Liver (tissue), 3 donors: ENCODE measurements around the gene HEATR5B.

Source experiments
- CTCF ChIP-seq: fragments of 150-350 bp; IDR thresholded peaks from 2 replicates; pipeline ENCODE4 v1.5.1; 2017; ENCODE audit warnings: improper control_type of control experiment, low read depth, low read length; ENCODE audit not compliant: missing input control
- EGR1 ChIP-seq, 2 donors: IDR thresholded peaks; 2 replicates each; pipeline ENCODE4 v1.6.1; 2016 to 2018; ENCODE audit warnings: antibody characterized with exemption in 2 of 2, low read depth in 2 of 2
- GABPA ChIP-seq, 2 donors: IDR thresholded peaks in 1 of 2; conservative IDR thresholded peaks in 1 of 2; 2 replicates each; pipeline ENCODE4 v1.6.1; 2016; ENCODE audit warnings: antibody characterized with exemption in 2 of 2, mild to moderate bottlenecking in 1 of 2, moderate library complexity in 1 of 2
- RAD21 ChIP-seq, 2 donors: IDR thresholded peaks; 2 replicates each; pipeline ENCODE4 v1.6.1; 2016; ENCODE audit warnings: antibody characterized with exemption in 2 of 2, mild to moderate bottlenecking in 2 of 2
- SP1 ChIP-seq: IDR thresholded peaks from 2 replicates; pipeline ENCODE4 v1.6.1; 2018; ENCODE audit warnings: antibody characterized with exemption, mild to moderate bottlenecking
- TF ChIP-seq, protein P1 (sequence below): IDR thresholded peaks from 2 replicates; pipeline ENCODE4 v1.6.1; 2016; ENCODE audit warnings: antibody characterized with exemption
- TF ChIP-seq, protein P2 (sequence below): IDR thresholded peaks from 2 replicates; pipeline ENCODE4 v1.6.1; 2016; ENCODE audit warnings: antibody characterized with exemption, mild to moderate bottlenecking
- TF ChIP-seq, protein P3 (sequence below): IDR thresholded peaks from 2 replicates; pipeline ENCODE4 v1.6.1; 2016; ENCODE audit warnings: antibody characterized with exemption
- TF ChIP-seq, protein P4 (sequence below): IDR thresholded peaks from 2 replicates; pipeline ENCODE4 v1.6.1; 2016; ENCODE audit warnings: antibody characterized with exemption
- donor health status: healthy.
- donor health status: healthy.

DNA sequence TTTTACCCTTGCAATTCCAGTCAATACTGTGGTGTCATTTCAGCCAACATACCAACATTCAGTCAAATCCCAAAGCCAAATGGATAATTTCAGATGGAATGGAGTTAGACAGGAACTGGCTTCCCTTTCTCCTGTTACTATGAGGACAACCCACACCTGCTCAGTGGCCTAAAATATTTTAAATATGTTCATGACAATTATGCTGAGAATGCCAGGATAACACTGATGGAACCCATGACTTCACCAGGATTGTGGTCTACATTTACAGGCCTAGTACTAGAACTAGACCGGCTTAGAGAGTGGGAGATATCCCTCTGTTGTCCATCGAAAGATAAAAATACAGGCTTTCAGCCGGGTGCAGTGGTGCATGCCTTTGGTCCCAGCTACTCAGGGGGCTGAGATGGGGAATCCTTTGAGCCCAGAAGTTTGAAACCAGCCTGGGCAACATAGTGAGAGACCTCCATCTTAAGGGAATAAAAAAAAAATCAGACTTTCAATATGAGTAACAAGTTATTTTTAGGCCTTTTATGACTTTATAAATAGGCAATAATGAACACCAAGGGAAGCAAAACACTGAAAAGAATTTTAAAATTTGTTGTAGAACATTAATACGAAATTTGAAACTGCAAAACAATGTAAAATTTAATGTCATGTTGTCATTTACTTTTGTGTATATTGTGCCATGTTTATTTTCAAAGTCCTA lies 14.4 kb upstream of the HEATR5B start:
- TF ChIP-seq CTCF (no peak), RAD21 (IDR thresholded peaks at IDR 0.05) (no peak), SP1 (no peak), GABPA (IDR thresholded peaks at IDR 0.05 in 1 of 2, conservative IDR thresholded peaks at IDR 0.05 in 1 of 2) (no peak), EGR1 (IDR thresholded peaks at IDR 0.05; ENCODE audit: low read depth in 2 of 2) (no peak)
- TF ChIP-seq, protein P1, sequence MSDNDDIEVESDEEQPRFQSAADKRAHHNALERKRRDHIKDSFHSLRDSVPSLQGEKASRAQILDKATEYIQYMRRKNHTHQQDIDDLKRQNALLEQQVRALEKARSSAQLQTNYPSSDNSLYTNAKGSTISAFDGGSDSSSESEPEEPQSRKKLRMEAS = no peak
- TF ChIP-seq, protein P2, sequence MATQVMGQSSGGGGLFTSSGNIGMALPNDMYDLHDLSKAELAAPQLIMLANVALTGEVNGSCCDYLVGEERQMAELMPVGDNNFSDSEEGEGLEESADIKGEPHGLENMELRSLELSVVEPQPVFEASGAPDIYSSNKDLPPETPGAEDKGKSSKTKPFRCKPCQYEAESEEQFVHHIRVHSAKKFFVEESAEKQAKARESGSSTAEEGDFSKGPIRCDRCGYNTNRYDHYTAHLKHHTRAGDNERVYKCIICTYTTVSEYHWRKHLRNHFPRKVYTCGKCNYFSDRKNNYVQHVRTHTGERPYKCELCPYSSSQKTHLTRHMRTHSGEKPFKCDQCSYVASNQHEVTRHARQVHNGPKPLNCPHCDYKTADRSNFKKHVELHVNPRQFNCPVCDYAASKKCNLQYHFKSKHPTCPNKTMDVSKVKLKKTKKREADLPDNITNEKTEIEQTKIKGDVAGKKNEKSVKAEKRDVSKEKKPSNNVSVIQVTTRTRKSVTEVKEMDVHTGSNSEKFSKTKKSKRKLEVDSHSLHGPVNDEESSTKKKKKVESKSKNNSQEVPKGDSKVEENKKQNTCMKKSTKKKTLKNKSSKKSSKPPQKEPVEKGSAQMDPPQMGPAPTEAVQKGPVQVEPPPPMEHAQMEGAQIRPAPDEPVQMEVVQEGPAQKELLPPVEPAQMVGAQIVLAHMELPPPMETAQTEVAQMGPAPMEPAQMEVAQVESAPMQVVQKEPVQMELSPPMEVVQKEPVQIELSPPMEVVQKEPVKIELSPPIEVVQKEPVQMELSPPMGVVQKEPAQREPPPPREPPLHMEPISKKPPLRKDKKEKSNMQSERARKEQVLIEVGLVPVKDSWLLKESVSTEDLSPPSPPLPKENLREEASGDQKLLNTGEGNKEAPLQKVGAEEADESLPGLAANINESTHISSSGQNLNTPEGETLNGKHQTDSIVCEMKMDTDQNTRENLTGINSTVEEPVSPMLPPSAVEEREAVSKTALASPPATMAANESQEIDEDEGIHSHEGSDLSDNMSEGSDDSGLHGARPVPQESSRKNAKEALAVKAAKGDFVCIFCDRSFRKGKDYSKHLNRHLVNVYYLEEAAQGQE = no peak
- TF ChIP-seq, protein P3, sequence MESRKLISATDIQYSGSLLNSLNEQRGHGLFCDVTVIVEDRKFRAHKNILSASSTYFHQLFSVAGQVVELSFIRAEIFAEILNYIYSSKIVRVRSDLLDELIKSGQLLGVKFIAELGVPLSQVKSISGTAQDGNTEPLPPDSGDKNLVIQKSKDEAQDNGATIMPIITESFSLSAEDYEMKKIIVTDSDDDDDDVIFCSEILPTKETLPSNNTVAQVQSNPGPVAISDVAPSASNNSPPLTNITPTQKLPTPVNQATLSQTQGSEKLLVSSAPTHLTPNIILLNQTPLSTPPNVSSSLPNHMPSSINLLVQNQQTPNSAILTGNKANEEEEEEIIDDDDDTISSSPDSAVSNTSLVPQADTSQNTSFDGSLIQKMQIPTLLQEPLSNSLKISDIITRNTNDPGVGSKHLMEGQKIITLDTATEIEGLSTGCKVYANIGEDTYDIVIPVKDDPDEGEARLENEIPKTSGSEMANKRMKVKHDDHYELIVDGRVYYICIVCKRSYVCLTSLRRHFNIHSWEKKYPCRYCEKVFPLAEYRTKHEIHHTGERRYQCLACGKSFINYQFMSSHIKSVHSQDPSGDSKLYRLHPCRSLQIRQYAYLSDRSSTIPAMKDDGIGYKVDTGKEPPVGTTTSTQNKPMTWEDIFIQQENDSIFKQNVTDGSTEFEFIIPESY = no peak
- TF ChIP-seq, protein P4, sequence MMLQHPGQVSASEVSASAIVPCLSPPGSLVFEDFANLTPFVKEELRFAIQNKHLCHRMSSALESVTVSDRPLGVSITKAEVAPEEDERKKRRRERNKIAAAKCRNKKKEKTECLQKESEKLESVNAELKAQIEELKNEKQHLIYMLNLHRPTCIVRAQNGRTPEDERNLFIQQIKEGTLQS = no peak
